ENCODE data around the gene MPG. TPM values are rescaled to one million over a fixed set of nuclear protein-coding genes. Genes with fewer than 3 reads are reported as not detected.

Gene MPG
- polyA plus RNA-seq, 3 donors, result 32.5 to 86.9 (median 70.6) TPM

DNA sequence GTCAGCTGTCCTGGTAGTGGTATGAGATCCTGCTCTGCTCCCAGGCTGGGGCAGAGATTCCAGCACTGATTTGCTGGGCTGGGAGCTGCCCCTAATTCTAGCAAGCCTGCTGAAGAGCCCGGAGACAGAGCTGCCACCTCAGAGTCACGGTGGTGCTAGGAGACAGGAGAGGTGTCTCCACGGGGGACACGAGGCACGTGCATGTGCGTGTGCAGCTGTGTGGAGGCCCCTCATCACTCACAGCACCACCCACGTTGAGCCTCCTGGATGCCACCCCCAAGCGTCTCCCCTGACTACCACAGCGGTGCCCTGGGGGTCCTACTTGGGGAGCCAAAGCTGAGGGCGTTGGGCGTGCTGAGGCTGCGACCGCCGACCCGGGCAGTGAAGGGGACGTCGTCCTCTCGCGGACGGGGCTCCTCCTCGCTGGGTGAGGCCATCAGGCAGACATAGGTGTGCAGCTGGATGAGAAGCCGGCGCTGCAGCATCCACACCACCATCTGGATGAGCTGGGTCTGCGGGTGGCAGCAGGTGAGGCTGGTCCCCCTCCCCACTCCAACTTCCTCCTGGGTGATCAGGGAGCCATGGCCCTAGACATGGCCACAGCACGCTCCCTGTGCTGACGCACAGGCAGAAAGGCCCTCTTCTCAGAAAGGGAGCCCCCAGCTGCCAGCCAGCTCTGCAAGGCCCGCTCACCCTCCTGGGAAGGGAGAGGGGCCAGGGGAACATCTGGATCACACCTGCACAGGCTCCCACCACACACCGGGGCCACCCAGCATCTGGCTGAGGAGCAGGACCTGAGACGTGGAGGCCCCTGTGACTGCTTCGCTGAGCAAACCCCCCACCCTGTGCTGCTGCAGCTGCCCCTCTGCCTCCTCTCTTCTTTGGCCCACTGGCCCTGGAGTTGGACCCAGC, 11.6 kb downstream of the MPG start:
- Mint-ChIP-seq H3K27ac (no peak overlapping the region), H3K27me3 (ENCODE audit: low read depth in 3 of 3) (peaks cover 0 to 6% (median 0%) of the 10 kb centered on the region in 3 donors), H3K36me3 (peaks cover 47 to 79% of the 10 kb centered on the region in 2 donors), H3K4me1 (peaks cover 10% of the 10 kb centered on the region), H3K4me3 (no peak overlapping the region), H3K9me3 (no peaks in the 10 kb centered on the region)
- 96% methylated on average over 26 of the region's 30 CpGs for WGBS (ENCODE audit: insufficient coverage)
- Histone ChIP-seq H3K36me3 (replicated peaks in 1 of 2; ENCODE audit: control insufficient read depth in 1 of 2, insufficient read depth in 2 of 2, low read length in 2 of 2) (peaks cover 44 to 60% of the 10 kb centered on the region in 2 donors), H3K9me3 (replicated peaks in 1 of 2; ENCODE audit: control insufficient read depth in 1 of 2, insufficient read depth in 1 of 2, low read length in 2 of 2) (no peaks in the 10 kb centered on the region), H3K27ac (ENCODE audit: low read depth in 1 of 2, low read length in 2 of 2) (no peak overlapping the region), H2AFZ (ENCODE audit: insufficient read depth, low read depth, low read length, poor library complexity, severe bottlenecking) (no peak overlapping the region), H3K4me1 (ENCODE audit: control insufficient read depth in 1 of 2, insufficient read depth in 2 of 2, low read length in 2 of 2) (peaks cover 5 to 9% of the 10 kb centered on the region in 2 donors), H3K27me3 (ENCODE audit: control insufficient read depth in 2 of 2, insufficient read depth in 2 of 2, low read length in 2 of 2) (no peaks in the 10 kb centered on the region), H3K79me2 (ENCODE audit: insufficient read depth, low read length) (no peaks in the 10 kb centered on the region), H3K9ac (ENCODE audit: insufficient read depth, low read length, poor library complexity, severe bottlenecking) (no peak overlapping the region), H3K4me2 (replicated peaks; ENCODE audit: extremely low read depth, low read length, poor library complexity, severe bottlenecking) (no peak overlapping the region), H3K4me3 (replicated peaks in 1 of 3; ENCODE audit: low read depth in 2 of 3, low read length in 3 of 3) (no peak overlapping the region), H4K20me1 (ENCODE audit: insufficient read depth, low read length) (peaks cover 20% of the 10 kb centered on the region)
- intact Hi-C loops (cut with micrococcal nuclease), result no loop called here
- TF ChIP-seq, protein P1, sequence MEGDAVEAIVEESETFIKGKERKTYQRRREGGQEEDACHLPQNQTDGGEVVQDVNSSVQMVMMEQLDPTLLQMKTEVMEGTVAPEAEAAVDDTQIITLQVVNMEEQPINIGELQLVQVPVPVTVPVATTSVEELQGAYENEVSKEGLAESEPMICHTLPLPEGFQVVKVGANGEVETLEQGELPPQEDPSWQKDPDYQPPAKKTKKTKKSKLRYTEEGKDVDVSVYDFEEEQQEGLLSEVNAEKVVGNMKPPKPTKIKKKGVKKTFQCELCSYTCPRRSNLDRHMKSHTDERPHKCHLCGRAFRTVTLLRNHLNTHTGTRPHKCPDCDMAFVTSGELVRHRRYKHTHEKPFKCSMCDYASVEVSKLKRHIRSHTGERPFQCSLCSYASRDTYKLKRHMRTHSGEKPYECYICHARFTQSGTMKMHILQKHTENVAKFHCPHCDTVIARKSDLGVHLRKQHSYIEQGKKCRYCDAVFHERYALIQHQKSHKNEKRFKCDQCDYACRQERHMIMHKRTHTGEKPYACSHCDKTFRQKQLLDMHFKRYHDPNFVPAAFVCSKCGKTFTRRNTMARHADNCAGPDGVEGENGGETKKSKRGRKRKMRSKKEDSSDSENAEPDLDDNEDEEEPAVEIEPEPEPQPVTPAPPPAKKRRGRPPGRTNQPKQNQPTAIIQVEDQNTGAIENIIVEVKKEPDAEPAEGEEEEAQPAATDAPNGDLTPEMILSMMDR (IDR thresholded peaks at IDR 0.05), result no peak
- no peak for DNase-seq

DNA sequence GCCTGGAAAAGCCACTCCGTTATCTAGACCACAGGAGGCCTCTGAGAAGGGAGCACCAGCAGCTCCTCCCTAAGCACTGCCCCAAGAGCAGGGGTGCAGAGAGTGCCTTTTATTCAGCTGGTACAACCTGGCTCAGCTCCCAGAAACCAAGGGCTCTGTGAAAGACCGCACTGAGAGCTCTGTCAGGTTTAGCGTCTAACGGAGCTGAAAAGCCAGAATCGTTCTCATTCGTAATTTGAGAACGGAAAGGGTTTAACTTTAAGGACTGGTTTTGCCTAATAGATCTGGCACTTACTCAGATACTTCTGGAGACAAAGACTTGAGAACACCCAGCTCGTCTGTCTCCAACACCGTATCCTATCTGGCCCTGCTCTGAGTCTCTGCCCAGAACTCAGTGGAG, 13.5 kb downstream of the MPG start:
- H3K27me3 Mint-ChIP-seq (ENCODE audit: low read depth in 3 of 3), result peaks cover 0 to 4% (median 0%) of the 10 kb centered on the region in 3 donors
- no peak for DNase-seq

More for the DNA sequence above, 13.5 kb downstream of the MPG start:
- intact Hi-C loops (cut with micrococcal nuclease), result no loop called here
- Histone ChIP-seq H3K9ac (ENCODE audit: insufficient read depth, low read length, poor library complexity, severe bottlenecking) (no peak overlapping the region), H3K27me3 (ENCODE audit: control insufficient read depth in 2 of 2, insufficient read depth in 2 of 2, low read length in 2 of 2) (no peaks in the 10 kb centered on the region), H3K4me2 (replicated peaks; ENCODE audit: extremely low read depth, low read length, poor library complexity, severe bottlenecking) (no peak overlapping the region), H2AFZ (ENCODE audit: insufficient read depth, low read depth, low read length, poor library complexity, severe bottlenecking) (no peak overlapping the region), H3K9me3 (replicated peaks in 1 of 2; ENCODE audit: control insufficient read depth in 1 of 2, insufficient read depth in 1 of 2, low read length in 2 of 2) (no peaks in the 10 kb centered on the region), H3K4me1 (ENCODE audit: control insufficient read depth in 1 of 2, insufficient read depth in 2 of 2, low read length in 2 of 2) (no peaks in the 10 kb centered on the region), H4K20me1 (ENCODE audit: insufficient read depth, low read length) (peaks cover 1% of the 10 kb centered on the region), H3K36me3 (replicated peaks in 1 of 2; ENCODE audit: control insufficient read depth in 1 of 2, insufficient read depth in 2 of 2, low read length in 2 of 2) (peaks cover 31 to 42% of the 10 kb centered on the region in 2 donors), H3K27ac (ENCODE audit: low read depth in 1 of 2, low read length in 2 of 2) (no peak overlapping the region), H3K4me3 (replicated peaks in 1 of 3; ENCODE audit: low read depth in 2 of 3, low read length in 3 of 3) (no peak overlapping the region), H3K79me2 (ENCODE audit: insufficient read depth, low read length) (no peaks in the 10 kb centered on the region)
- no peak overlapping the region for H3K27ac Mint-ChIP-seq
- 33% methylated on average over 8 of the region's 9 CpGs for WGBS (ENCODE audit: insufficient coverage)
- peaks cover 2% of the 10 kb centered on the region for H3K4me1 Mint-ChIP-seq
- no peak overlapping the region for H3K4me3 Mint-ChIP-seq
- H3K36me3 Mint-ChIP-seq, result peaks cover 39 to 71% of the 10 kb centered on the region in 2 donors
- TF ChIP-seq, protein P1 (IDR thresholded peaks at IDR 0.05), result no peak
- H3K9me3 Mint-ChIP-seq, result no peaks in the 10 kb centered on the region
